HG03342 (cell line): ENCODE results near the gene PSMG2.
"Not testable (repeated sequence)": the region's sequence is repeated elsewhere in the genome, so short reads cannot be mapped to it uniquely, and the experiment has no call there.

Source experiments
- ATAC-seq: cut with Tn5 transposase; IDR thresholded peaks from one replicate; pipeline ENCODE4 v1.9.1; 2021; ENCODE audit warnings: mild to moderate bottlenecking, moderate library complexity; ENCODE audit not compliant: unreplicated experiment

PSMG2 gene

GRCh38 chr18:12758566-12758965 lies 55.7 kb downstream of the PSMG2 start:
- ATAC-seq = not testable (repeated sequence)

GRCh38 chr18:12765126-12765525 lies 62.3 kb downstream of the PSMG2 start:
- no peak for ATAC-seq

GRCh38 chr18:12765586-12765985 lies 62.7 kb downstream of the PSMG2 start:
- no peak for ATAC-seq

GRCh38 chr18:12766986-12767433 lies 64.2 kb downstream of the PSMG2 start:
- no peak for ATAC-seq

- ATAC-seq = no peak
These were observed 64.8 kb downstream of the PSMG2 start for GRCh38 chr18:12767580-12768155.

GRCh38 chr18:12768625-12769024 lies 65.8 kb downstream of the PSMG2 start:
- no peak for ATAC-seq

GRCh38 chr18:12769136-12769535 lies 66.3 kb downstream of the PSMG2 start:
- ATAC-seq = no peak

- ATAC-seq = no peak
These were observed 67.0 kb downstream of the PSMG2 start for GRCh38 chr18:12769644-12770440.

GRCh38 chr18:12770469-12771219 lies 67.8 kb downstream of the PSMG2 start:
- no peak for ATAC-seq

GRCh38 chr18:12772111-12772510 lies 69.3 kb downstream of the PSMG2 start:
- ATAC-seq = no peak

GRCh38 chr18:12773369-12773768 lies 70.5 kb downstream of the PSMG2 start:
- no peak for ATAC-seq

GRCh38 chr18:12774982-12775381 lies 72.1 kb downstream of the PSMG2 start:
- ATAC-seq = no peak
